Daoy (cell line): ENCODE results near the gene FHIP2A. TPM values are rescaled to one million over a fixed set of nuclear protein-coding genes. Genes with fewer than 3 reads are reported as not detected.
"Not testable (repeated sequence)": the region's sequence is repeated elsewhere in the genome, so short reads cannot be mapped to it uniquely, and the experiment has no call there.

Source experiments
- DNase-seq: peaks from one replicate; pipeline ENCODE4 v3.0.0-alpha.2; 2015; ENCODE audit warnings: low read depth
- total RNA-seq: library from RNA; depleted of rRNA; stranded (reverse); fragments of >200 nt; shearing (Covaris generic); gene quantifications from 2 replicates; pipeline ENCODE4 v1.2.3, GENCODE V29; 2014; rRNA removed

The FHIP2A gene
- 5.0 and 5.9 TPM in 2 replicates for total RNA-seq

GRCh38 chr10:114821293-114821914 lies at the start of gene FHIP2A:
FHIP2A (plus strand) TSS chr10:114821780; CDS start chr10:114822079, 299 bp downstream.
- DNase-seq: peak; percentile 83

DNA sequence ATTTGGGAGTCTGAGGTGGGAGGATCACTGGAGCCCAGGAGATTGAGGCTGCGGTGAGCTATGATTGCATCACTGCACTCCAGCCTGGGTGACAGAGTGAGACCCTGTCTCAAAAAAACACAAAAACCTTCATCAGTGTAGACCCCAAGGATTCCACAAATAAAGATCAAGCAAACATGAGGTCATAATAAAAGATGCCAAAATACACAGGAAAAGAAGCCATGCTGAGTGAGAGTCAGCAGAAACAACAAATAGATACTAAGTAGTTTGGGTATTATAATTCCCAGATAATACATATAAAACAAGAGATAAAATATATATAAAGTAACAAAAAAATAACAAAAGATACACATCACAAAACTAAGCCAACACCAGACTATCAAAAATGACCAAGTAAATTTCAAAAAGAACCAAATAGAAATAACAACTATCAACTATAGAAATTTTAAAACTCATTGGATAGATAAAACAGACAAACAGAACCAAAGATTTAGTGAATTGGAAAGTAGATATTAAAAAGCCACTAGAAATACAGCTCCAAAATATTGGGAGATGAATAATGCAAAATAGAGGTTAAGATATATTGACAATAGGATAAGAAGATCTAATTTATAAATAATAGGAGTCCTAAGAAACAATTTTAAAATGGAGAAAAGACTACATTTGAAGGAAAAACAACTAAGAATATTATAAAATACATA lies 48.9 kb upstream of the FHIP2A start:
- no peak for DNase-seq

DNA sequence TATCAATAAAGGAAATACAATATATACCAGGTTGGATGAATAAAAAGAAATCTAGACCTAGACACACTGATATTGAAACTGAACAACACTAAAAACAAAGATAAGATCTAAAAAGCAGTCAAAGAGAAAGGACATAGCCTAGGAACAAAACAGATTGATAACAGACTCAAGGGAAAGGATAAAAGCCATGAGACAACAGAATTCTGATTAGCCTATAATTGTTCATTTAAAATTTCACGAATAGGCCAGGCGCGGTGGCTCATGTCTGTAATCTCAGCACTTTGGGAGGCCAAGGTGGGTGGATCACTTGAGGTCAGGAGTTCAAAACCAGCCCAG lies 48.4 kb upstream of the FHIP2A start:
- no peak for DNase-seq

GRCh38 chr10:114775082-114775481 lies 46.5 kb upstream of the FHIP2A start:
- DNase-seq: not testable (repeated sequence)

- DNase-seq: no peak
These were observed 44.2 kb upstream of the FHIP2A start for GRCh38 chr10:114777415-114777814.

- DNase-seq: peak; percentile 77
These were observed 41.6 kb upstream of the FHIP2A start for GRCh38 chr10:114779803-114780576.

DNA sequence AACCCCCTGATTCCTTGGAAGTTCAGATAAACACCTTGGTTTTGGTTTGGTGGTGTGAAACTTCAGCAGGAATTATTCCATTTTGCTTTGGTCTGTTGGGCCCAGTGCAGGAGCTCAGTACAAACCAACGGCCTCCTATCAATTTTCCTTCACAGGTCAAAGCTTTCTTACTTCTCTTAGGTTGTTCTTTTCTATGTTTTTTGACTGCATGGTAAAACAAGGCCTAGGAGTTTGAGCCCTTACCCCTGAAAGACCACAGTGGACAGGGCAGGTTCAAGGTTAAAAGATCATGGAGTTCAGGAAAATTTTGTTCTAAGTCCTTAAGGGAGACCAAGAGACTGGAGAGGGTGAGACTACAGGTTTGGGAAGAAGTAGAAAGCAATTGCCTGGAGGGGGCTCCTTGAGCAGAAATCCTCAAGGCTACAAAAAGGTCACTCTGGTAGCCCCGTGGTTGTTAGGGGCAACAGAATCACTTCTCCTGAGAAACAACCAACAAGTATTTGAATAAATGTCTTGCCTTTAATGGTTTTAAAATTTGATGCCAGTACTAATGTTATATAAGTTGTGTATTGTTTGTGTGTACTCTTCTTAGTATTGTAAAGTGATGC lies 40.9 kb upstream of the FHIP2A start:
- no peak for DNase-seq

DNA sequence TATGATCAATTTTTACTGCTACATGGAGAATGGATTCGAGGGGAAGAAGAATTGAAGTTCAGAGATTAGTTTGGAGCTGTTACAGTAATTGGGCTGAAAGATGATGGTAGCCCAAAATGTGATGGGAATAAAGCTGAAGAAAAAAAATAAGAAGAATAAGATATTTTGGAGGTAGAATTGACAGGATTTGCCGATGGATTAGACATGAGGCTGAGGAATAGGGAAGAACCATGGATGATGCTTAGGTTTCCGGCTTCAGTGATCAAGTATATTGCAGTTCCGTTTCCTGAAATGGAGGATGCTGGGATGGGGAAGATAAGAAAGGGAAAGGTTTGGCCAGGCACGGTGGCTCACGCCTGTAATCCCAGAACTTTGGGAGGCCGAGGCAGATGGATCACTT lies 38.9 kb upstream of the FHIP2A start:
- DNase-seq: no peak

DNA sequence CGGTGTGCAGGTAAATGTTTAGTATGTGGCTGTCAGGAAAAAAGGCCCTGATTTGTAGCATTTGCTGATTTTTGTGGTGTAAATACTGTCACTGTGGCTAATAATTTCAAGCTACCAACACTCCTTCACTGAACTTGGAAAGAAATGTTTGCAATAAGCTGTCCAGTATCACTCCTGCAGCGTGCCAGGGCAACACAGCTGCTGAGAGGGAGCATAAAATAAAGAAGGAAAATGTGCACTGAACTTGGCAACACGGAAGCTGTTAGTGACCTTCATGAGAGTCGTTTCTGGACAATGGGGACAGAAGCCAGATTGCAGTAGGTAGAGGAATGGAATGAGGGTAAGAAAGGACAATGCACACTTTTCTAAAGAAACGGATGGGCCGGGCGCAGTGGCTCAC lies 37.9 kb upstream of the FHIP2A start:
- no peak for DNase-seq

DNA sequence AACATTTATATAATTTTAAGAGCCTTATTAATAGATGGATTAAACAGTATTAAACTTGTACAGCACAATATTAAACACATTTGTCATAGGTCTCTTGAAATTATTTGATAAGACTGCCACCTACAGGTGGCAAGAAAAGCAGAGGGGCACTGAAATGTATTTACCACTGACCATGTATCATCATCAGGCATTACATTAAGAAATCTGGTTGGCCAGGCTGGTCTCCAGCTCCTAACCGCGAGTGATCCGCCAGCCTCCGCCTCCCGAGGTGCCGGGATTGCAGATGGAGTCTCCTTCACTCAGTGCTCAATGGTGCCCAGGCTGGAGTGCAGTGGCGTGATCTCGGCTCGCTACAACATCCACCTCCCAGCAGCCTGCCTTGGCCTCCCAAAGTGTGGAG lies 35.1 kb upstream of the FHIP2A start:
- DNase-seq: peak; percentile 24

GRCh38 chr10:114787131-114787530 lies 34.4 kb upstream of the FHIP2A start:
- DNase-seq: not testable (repeated sequence)

GRCh38 chr10:114791768-114792167 lies 29.8 kb upstream of the FHIP2A start:
- no peak for DNase-seq

- no peak for DNase-seq
These were observed 26.5 kb upstream of the FHIP2A start for GRCh38 chr10:114795039-114795438.

DNA sequence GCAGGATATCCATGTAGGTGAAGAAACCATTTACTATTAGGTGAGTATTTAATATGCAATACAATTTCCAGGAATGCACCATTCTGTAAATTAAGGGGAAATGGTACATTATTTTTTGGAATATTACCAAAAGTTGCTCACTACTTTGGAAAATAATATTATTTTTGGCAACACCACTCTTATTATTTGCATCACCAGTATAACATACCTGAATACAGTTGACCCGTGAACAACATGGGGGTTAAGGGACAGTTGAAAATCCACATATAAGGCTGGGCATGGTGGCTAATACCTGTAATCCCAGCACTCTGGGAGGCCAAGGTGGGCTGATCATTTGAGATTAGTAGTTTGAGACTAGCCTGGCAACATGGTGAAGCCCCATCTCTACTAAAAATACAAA lies 21.2 kb upstream of the FHIP2A start:
- DNase-seq: no peak

DNA sequence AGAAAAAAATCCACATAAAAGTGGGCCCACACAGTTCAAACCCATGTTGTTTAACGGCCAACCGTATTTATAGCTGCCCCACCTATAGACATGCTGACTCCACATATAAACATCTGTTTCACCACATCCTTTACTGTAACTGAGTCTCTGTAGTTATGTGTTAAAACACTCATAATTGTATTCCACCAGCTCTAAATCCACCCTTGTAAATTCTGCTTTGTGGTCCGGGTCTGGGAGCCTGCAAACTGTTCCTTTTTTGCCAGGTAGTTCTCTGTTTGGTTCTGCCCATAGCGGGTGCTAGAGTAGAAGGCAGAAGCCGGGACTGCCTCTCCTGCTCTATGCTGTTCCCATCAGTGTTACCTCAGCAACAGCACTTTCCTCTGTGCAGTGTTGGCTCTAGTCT lies 20.2 kb upstream of the FHIP2A start:
- no peak for DNase-seq

- DNase-seq: no peak
These were observed 19.4 kb upstream of the FHIP2A start for GRCh38 chr10:114802177-114802576.

DNA sequence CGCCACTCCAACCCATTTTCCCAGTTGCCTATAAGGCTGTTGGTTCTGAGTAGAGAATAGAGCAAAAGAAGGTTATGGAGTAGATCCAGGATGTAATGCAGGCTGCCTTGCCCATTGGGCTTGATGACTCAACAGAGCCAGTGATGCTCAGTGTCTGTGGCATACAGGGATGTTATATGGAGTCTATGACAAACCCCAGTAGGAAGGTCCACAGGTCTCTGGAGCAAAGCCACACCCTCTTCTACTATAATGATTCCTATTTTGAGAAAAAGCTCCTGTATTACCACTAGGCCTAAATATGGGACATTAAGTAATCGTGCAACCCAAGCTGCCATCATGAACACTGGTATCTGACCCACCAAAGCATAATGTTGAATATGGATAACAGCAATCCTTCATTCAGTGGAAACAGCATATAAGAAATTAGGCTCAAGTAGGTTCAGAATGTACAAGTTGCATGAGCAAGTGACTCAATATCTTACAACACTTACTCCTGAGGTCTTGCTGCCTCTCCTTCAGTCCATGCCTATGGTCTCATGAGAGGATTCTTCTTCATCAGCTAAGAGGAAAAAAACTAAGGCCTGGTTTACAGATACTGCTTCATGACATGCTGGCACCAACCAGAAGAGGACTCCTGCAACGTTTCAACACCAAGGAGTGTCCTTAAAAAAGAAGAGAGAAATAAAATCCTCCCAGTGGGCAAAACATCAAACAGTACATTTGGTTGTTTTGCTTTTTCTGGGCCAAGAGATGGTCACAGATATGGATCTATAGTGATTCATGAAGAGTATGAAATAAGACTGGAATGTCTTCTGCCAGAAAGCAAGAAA lies 14.8 kb upstream of the FHIP2A start:
- no peak for DNase-seq

DNA sequence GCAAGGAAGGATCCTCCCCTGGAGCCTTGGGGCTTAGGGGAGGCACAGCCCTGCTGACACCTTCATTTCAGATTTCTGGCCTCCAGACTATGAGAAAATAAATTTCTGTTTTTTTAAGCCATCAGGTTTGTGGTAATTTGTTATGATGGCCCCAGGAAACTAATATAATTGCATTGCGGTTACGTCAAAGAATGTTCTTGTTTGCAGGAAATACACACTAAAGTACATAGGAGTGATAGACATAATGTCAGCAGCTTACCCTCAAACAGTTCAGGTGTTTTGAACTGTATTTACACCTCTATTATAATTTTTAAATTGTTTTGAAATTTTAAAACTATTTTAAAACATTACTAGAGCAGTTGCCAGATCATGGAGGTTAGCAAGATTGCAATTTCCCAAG lies 12.6 kb upstream of the FHIP2A start:
- no peak for DNase-seq

DNA sequence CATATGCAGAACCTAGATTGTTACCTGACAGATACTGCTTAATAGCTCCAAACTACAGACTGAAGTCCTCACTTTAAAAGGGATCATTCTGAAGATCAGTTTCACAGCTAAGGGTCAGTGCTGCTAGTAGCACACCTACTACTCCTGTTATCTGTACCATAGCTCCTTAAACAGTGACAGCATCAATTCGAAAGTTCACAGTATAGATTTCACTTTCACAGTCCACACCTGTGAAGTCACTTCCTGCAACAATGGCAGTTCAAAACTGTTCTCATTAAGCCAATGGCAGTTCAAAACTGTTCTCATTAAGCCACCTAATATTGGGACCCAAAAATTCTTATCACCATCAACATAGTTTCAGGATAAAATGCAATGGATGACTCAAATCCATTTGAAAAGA lies 10.7 kb upstream of the FHIP2A start:
- no peak for DNase-seq

- DNase-seq: no peak
These were observed 9.7 kb upstream of the FHIP2A start for GRCh38 chr10:114811862-114812261.

DNA sequence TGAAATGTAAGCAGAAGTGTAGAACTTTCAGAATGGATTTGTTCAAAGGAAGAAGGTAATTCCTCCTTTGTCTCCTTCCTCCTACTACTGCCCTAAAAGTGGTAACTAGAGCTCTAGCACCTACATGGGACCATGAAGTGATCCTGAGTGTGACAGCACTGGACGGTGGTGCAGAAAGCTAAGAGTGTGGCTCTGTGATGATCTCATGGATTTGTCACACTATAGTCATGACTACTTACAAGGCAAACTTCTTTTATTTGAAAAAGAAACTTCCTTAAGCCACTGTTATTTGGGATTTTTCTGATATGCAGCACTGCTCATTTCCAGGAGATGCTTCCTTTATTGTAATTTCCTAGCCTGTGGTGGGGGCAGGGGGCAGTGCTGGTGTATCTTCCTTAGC lies 5.8 kb upstream of the FHIP2A start:
- no peak for DNase-seq

DNA sequence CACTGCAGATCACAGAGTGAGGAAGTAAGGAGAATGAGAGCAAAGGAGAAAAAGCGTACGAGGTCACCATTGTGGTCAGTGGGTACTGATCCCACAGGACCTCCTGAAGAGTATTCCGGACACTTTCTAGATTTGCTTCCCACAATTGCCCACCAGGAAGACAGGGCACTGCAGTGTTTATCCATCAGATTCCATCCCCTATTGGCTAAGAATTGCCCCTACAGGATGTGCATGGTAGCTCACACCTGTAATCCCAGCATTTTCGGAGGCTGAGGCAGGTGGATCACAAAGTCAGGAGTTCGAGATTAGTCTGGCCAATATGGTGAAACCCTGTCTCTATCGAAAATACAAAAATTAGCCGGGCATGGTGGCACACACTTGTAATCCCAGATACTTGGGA lies 5.3 kb upstream of the FHIP2A start:
- no peak for DNase-seq
